ENCODE measurements around the gene BCO2.
"Not testable (repeated sequence)": the region's sequence is repeated elsewhere in the genome, so short reads cannot be mapped to it uniquely, and the experiment has no call there.

The BCO2 gene

DNA sequence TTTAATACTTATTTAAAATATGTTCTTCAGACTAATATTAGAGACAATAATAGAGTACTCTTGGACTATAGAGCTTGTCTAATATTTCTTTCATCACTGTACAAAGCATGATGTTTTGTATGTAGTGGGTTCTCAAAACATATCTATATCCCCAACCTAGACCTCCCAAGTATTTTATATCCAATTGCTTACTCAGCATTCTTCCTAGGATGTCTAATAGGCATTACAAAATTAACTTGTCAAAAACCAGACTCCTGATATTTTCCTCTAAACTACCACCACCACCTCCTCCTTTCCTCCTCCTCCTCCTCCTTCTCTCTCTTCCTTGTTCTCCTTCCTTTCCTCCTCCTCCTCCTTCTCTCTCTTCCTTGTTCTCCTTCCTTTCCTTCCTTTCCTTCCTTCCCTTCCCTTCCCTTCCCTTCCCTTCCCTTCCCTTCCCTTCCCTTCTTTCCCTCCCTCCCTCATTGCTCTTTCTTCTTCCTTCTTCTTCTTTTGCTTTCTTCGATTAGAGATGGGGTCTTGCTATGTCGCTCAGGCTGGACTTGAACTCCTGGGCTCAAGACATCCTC lies 21.3 kb downstream of the BCO2 start:
- Histone ChIP-seq H3K4me3 (ENCODE audit: low read depth in 1 of 2, low read length in 2 of 2) (no peak overlapping the region), H3K27ac (ENCODE audit: low read length) (no peak overlapping the region), H3K27me3 (ENCODE audit: low read depth, low read length) (no peaks in the 10 kb centered on the region), H3K4me1 (ENCODE audit: control insufficient read depth in 1 of 2, insufficient read depth in 2 of 2, low read length in 2 of 2) (no peaks in the 10 kb centered on the region), H3K9me3 (ENCODE audit: control insufficient read depth in 1 of 2, low read length in 2 of 2) (no peaks in the 10 kb centered on the region), H3K36me3 (ENCODE audit: control insufficient read depth in 1 of 2, insufficient read depth in 2 of 2, low read length in 2 of 2) (no peaks in the 10 kb centered on the region)

DNA sequence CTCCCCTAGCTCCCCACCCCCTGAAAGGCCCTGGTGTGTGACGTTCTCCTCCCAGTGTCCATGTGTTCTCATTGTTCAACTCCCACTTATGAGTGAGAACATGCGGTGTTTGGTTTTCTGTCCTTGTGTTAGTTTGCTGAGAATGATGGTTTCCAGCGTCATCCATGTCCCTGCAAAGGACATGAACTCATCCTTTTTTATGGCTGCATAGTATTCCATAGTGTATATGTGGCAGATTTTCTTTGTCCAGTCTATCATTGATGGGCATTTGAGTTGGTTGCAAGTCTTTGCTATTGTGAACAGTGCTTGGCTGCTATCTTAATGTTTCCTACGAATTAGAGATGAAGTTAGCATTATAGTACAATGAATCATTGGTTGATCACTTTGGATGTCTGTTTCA lies 23.8 kb downstream of the BCO2 start:
- not testable (repeated sequence) for H3K4me3 ChIP-seq (ENCODE audit: low read depth in 1 of 2, low read length in 2 of 2); H3K27ac ChIP-seq (ENCODE audit: low read length); H3K36me3 ChIP-seq (ENCODE audit: control insufficient read depth in 1 of 2, insufficient read depth in 2 of 2, low read length in 2 of 2); H3K4me1 ChIP-seq (ENCODE audit: control insufficient read depth in 1 of 2, insufficient read depth in 2 of 2, low read length in 2 of 2); H3K27me3 ChIP-seq (ENCODE audit: low read depth, low read length); H3K9me3 ChIP-seq (ENCODE audit: control insufficient read depth in 1 of 2, low read length in 2 of 2)

DNA sequence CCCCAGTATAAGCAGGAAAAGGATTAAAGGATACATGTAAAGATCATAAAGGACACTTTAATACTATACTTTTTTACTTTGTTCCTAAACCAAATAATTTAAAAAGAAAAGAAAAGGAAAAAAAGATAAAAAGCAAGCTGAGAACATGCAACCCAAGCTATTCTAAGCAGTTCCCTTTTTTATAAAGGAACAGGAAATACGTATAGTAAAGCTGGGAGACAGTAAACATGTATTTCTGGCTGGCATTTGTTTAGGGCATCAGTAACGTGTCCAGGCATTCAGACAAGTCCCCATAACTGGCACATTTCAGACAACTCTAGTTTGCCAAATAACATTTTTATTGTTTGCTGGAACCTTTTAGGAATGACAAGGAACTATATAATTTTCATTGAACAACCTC lies 24.9 kb downstream of the BCO2 start:
- H3K4me1 ChIP-seq (ENCODE audit: control insufficient read depth in 1 of 2, insufficient read depth in 2 of 2, low read length in 2 of 2) = no peaks in the 10 kb centered on the region
- no peaks in the 10 kb centered on the region for H3K36me3 ChIP-seq (ENCODE audit: control insufficient read depth in 1 of 2, insufficient read depth in 2 of 2, low read length in 2 of 2)
- H3K27ac ChIP-seq (ENCODE audit: low read length) = no peak overlapping the region
- H3K4me3 ChIP-seq (ENCODE audit: low read depth in 1 of 2, low read length in 2 of 2) = no peak overlapping the region
- no peaks in the 10 kb centered on the region for H3K27me3 ChIP-seq (ENCODE audit: low read depth, low read length)
- H3K9me3 ChIP-seq (ENCODE audit: control insufficient read depth in 1 of 2, low read length in 2 of 2) = no peaks in the 10 kb centered on the region

DNA sequence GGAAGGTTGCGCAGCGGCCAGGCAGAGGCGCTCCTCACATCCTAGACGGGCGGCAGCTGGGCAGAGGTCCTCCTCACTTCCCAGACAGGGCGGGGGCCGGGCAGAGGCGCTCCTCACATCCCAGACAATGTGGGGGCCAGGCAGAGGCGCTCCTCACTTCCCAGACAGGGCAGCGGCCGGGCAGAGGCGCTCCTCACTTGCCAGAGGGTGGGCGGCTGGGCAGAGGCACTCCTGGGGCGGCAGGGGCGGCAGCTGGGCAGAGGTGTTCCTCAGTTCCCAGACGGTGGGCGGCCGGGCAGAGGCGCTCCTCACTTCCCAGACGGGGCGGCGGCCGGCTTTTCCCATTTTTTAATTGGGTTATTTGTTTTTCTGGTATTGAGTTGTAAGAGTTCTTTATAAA lies 30.8 kb downstream of the BCO2 start:
- H3K27ac ChIP-seq (ENCODE audit: low read length) = no peak overlapping the region
- H3K4me3 ChIP-seq (ENCODE audit: low read depth in 1 of 2, low read length in 2 of 2) = no peak overlapping the region
- no peaks in the 10 kb centered on the region for H3K36me3 ChIP-seq (ENCODE audit: control insufficient read depth in 1 of 2, insufficient read depth in 2 of 2, low read length in 2 of 2)
- no peaks in the 10 kb centered on the region for H3K27me3 ChIP-seq (ENCODE audit: low read depth, low read length)
- no peaks in the 10 kb centered on the region for H3K9me3 ChIP-seq (ENCODE audit: control insufficient read depth in 1 of 2, low read length in 2 of 2)
- no peaks in the 10 kb centered on the region for H3K4me1 ChIP-seq (ENCODE audit: control insufficient read depth in 1 of 2, insufficient read depth in 2 of 2, low read length in 2 of 2)

DNA sequence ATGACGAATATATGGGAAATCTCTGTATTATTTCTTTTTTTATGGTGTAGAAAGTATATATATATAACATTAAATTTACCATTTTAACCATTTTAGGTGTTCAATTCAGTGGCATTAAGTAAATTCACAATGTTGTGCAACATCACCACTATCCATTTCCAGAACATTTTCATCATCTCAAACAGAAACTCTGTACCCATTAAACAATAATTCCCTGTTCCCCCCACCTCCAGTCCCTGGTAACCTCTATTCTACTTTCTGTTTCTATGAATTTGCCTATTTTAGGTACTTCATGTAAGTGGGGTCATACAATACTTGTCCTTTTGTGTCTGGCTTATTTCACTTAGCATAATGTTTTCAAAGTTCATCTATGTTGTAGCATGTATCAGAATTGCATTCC lies 35.6 kb downstream of the BCO2 start:
- Histone ChIP-seq H3K4me3 (ENCODE audit: low read depth in 1 of 2, low read length in 2 of 2) (no peak overlapping the region), H3K27ac (ENCODE audit: low read length) (no peak overlapping the region), H3K9me3 (ENCODE audit: control insufficient read depth in 1 of 2, low read length in 2 of 2) (no peaks in the 10 kb centered on the region), H3K36me3 (ENCODE audit: control insufficient read depth in 1 of 2, insufficient read depth in 2 of 2, low read length in 2 of 2) (no peaks in the 10 kb centered on the region), H3K27me3 (ENCODE audit: low read depth, low read length) (no peaks in the 10 kb centered on the region), H3K4me1 (ENCODE audit: control insufficient read depth in 1 of 2, insufficient read depth in 2 of 2, low read length in 2 of 2) (no peaks in the 10 kb centered on the region)

DNA sequence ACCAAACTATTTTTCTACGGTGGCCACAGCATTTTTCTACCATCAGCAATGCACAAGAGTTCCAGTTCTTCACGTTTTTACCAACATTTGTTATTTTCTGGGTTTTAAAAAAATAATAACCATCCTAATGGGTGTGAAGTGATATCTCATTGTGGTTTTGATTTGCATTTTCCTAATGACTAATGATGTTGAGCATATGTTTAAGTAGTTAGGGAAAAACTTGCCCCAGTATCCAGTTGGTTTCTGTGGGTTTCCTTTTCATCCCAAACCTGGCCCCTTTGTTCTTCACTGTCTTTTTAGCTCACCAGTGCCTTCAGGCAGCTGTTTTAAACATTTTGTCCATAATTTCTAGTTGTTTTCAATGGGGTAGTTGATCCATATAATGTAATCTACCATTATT lies 36.2 kb downstream of the BCO2 start:
- Histone ChIP-seq H3K27me3 (ENCODE audit: low read depth, low read length) (no peaks in the 10 kb centered on the region), H3K36me3 (ENCODE audit: control insufficient read depth in 1 of 2, insufficient read depth in 2 of 2, low read length in 2 of 2) (no peaks in the 10 kb centered on the region), H3K4me1 (ENCODE audit: control insufficient read depth in 1 of 2, insufficient read depth in 2 of 2, low read length in 2 of 2) (no peaks in the 10 kb centered on the region), H3K27ac (ENCODE audit: low read length) (no peak overlapping the region), H3K4me3 (ENCODE audit: low read depth in 1 of 2, low read length in 2 of 2) (no peak overlapping the region), H3K9me3 (ENCODE audit: control insufficient read depth in 1 of 2, low read length in 2 of 2) (no peaks in the 10 kb centered on the region)

DNA sequence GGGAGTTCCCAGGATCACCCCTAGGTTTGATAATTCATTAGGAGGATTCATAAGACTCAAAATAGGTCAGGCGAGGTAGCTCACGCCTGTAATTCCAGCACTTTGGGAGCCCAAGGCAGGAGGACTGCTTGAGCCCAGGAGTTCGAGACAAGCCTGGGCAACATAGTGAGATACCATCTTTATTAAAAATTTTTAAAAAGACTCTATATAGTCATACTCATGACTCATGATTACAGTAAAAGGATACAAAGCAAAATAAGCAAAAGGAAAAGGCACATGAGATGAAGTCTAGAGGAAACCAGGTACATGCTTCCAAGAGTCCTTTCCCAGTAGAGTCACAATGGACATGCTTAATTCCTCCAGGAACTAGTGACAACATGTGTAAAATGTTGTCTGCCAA lies 37.0 kb downstream of the BCO2 start:
- Histone ChIP-seq H3K27ac (ENCODE audit: low read length) (no peak overlapping the region), H3K27me3 (ENCODE audit: low read depth, low read length) (no peaks in the 10 kb centered on the region), H3K4me1 (ENCODE audit: control insufficient read depth in 1 of 2, insufficient read depth in 2 of 2, low read length in 2 of 2) (no peaks in the 10 kb centered on the region), H3K9me3 (ENCODE audit: control insufficient read depth in 1 of 2, low read length in 2 of 2) (no peaks in the 10 kb centered on the region), H3K36me3 (ENCODE audit: control insufficient read depth in 1 of 2, insufficient read depth in 2 of 2, low read length in 2 of 2) (no peaks in the 10 kb centered on the region), H3K4me3 (ENCODE audit: low read depth in 1 of 2, low read length in 2 of 2) (no peak overlapping the region)

DNA sequence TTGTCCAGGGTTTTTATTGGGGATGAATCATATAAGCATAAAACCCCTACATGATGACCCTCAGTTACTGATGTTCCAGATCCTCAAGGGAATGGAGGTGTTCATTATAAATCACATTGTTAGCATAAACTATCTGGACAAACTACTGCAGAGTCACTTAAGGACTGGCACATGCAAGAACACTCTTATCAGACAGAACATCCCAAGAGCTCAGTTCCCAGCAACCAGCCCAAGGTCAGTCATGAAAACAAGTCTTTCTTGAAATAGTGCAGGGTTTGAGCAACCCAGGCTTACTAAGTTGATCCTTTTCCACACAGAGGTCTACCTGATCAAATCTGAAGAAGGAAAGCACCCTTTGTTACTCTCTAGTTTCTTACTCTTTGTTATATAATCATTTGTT lies 37.4 kb downstream of the BCO2 start:
- H3K27ac ChIP-seq (ENCODE audit: low read length) = no peak overlapping the region
- no peaks in the 10 kb centered on the region for H3K27me3 ChIP-seq (ENCODE audit: low read depth, low read length)
- H3K4me3 ChIP-seq (ENCODE audit: low read depth in 1 of 2, low read length in 2 of 2) = no peak overlapping the region
- H3K4me1 ChIP-seq (ENCODE audit: control insufficient read depth in 1 of 2, insufficient read depth in 2 of 2, low read length in 2 of 2) = no peaks in the 10 kb centered on the region
- H3K9me3 ChIP-seq (ENCODE audit: control insufficient read depth in 1 of 2, low read length in 2 of 2) = no peaks in the 10 kb centered on the region
- no peaks in the 10 kb centered on the region for H3K36me3 ChIP-seq (ENCODE audit: control insufficient read depth in 1 of 2, insufficient read depth in 2 of 2, low read length in 2 of 2)

DNA sequence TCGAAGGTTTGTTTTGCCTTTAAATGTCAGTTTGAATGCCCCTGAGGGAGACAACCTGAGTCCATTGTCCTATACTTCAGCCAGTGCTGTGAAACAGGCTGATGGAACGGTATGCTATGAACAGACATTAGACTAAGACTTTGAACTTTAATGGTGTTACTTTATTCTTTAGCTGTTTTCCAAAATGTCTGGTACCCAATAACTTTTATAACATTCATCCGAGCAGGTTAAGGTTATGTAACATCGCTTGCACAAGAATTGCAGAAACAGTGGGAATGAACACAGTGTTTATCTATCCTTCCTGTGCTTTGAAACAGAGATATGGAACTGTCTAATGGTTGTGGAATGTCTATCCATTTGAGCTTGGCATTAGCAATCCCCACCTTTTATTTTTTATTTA lies 38.4 kb downstream of the BCO2 start:
- Histone ChIP-seq H3K27ac (ENCODE audit: low read length) (no peak overlapping the region), H3K36me3 (ENCODE audit: control insufficient read depth in 1 of 2, insufficient read depth in 2 of 2, low read length in 2 of 2) (no peaks in the 10 kb centered on the region), H3K4me3 (ENCODE audit: low read depth in 1 of 2, low read length in 2 of 2) (no peak overlapping the region), H3K9me3 (ENCODE audit: control insufficient read depth in 1 of 2, low read length in 2 of 2) (no peaks in the 10 kb centered on the region), H3K27me3 (ENCODE audit: low read depth, low read length) (no peaks in the 10 kb centered on the region), H3K4me1 (ENCODE audit: control insufficient read depth in 1 of 2, insufficient read depth in 2 of 2, low read length in 2 of 2) (no peaks in the 10 kb centered on the region)

DNA sequence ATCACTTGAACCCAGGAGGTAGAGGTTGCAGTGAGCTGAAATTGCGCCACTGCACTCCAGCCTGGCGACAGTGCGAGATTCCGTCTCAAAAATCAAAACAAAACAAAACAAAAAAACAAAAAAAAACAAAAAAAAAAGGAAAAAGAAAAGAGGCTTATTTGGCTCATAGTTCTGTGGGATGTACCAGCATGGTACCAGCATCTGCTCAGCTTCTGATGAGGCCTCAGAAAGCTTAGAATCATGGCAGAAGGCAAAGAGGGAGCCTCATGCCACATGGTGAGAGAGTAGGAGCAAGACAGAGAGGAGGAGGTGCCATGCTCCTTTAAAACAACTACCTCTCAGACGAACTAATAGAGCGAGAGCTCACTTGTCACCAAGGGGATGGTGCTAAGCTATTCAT lies 40.3 kb downstream of the BCO2 start:
- Histone ChIP-seq H3K27ac (ENCODE audit: low read length) (no peak overlapping the region), H3K36me3 (ENCODE audit: control insufficient read depth in 1 of 2, insufficient read depth in 2 of 2, low read length in 2 of 2) (no peaks in the 10 kb centered on the region), H3K27me3 (ENCODE audit: low read depth, low read length) (no peaks in the 10 kb centered on the region), H3K4me1 (ENCODE audit: control insufficient read depth in 1 of 2, insufficient read depth in 2 of 2, low read length in 2 of 2) (no peaks in the 10 kb centered on the region), H3K4me3 (ENCODE audit: low read depth in 1 of 2, low read length in 2 of 2) (no peak overlapping the region), H3K9me3 (ENCODE audit: control insufficient read depth in 1 of 2, low read length in 2 of 2) (no peaks in the 10 kb centered on the region)

DNA sequence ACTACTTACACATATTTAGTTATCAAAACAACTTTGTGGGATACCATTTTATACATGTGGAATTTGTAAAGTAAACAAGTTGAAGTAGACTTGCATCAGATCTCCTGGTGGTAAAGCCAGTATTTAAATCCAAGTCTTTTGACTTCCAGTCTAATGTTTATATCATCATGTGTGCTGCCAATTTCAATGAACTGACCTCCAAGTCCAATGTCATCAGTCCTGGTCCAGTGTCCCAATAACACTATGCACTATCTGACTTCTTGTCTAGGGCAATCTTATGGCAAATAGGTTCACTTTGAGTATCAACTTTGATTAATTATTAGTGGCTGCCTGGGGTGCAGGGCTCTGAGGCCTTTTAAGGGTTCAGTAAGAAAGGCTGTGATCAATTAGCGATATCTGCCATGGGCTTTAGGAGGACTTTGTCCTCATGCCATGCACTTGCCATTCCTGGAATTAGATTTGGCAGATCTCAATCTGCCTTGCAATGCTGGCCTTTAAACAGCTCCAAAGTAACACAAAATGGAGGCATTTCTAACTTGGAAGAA lies 41.3 kb downstream of the BCO2 start:
- Histone ChIP-seq H3K9me3 (ENCODE audit: control insufficient read depth in 1 of 2, low read length in 2 of 2) (no peaks in the 10 kb centered on the region), H3K27ac (ENCODE audit: low read length) (no peak overlapping the region), H3K4me3 (ENCODE audit: low read depth in 1 of 2, low read length in 2 of 2) (no peak overlapping the region), H3K36me3 (ENCODE audit: control insufficient read depth in 1 of 2, insufficient read depth in 2 of 2, low read length in 2 of 2) (no peaks in the 10 kb centered on the region), H3K27me3 (ENCODE audit: low read depth, low read length) (no peaks in the 10 kb centered on the region), H3K4me1 (ENCODE audit: control insufficient read depth in 1 of 2, insufficient read depth in 2 of 2, low read length in 2 of 2) (no peaks in the 10 kb centered on the region)

DNA sequence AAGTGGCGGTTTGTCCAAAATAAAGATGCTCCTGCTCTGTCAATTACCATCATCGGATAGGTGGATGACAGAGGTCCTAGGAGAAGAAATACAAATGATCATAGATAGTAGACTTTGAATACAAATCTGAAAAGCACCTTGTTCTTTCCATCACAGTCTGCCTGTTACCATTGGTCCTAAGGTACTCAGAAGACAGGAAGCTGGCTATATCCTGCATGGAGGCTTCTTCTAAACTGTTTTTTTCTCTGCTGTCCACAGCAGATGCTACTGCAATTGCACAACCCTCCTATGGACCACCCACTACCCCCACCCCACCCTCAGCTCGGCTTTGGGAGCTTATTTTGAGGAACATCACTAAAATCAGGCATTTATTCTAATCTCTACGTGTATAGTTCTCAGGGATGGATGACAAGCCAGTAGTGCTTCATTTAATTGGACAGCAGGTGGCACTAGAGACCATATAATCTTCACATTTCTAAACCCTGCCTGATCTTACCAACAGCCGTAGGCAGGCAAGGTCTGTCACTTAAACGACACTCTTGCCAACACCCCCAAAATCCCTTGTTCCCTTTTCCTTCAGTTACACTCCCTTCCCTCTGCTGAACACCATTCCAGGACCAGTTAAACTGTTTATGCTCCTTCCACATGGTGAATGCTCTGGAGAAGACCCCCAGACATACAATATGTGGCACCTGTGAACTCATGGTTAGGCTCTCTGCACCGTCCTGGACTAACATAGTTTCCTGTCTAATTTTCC lies 44.3 kb downstream of the BCO2 start:
- no peaks in the 10 kb centered on the region for H3K9me3 ChIP-seq (ENCODE audit: control insufficient read depth in 1 of 2, low read length in 2 of 2)
- no peaks in the 10 kb centered on the region for H3K27me3 ChIP-seq (ENCODE audit: low read depth, low read length)
- no peak overlapping the region for H3K4me3 ChIP-seq (ENCODE audit: low read depth in 1 of 2, low read length in 2 of 2)
- no peak overlapping the region for H3K27ac ChIP-seq (ENCODE audit: low read length)
- H3K36me3 ChIP-seq (ENCODE audit: control insufficient read depth in 1 of 2, insufficient read depth in 2 of 2, low read length in 2 of 2) = no peaks in the 10 kb centered on the region
- no peaks in the 10 kb centered on the region for H3K4me1 ChIP-seq (ENCODE audit: control insufficient read depth in 1 of 2, insufficient read depth in 2 of 2, low read length in 2 of 2)

Data from muscle layer of duodenum (tissue), 2 donors.